ENCODE measurements around the gene FBXO47. TPM values are rescaled to one million over a fixed set of nuclear protein-coding genes. Genes with fewer than 3 reads are reported as not detected.

Gene FBXO47
- polyA plus RNA-seq, 3 donors: not detected

DNA sequence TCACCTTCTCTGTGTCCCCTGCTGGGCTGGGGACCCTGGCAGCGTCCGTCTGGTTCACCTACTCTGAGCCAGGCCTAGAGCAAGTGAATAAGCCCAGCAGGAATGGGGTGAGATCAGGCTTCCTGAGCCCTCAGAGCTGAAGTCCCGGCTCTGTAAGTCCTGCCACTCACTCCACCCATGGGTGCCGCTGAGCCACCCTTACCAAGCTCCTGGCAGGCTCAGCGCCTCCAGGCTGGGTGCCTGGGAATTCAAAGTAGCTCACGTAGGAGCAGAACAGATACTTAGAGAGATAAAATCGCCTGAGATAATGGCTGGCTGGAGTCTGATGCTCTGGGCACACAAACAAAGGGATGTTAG lies 51.6 kb downstream of the FBXO47 start:
- Histone ChIP-seq H3K9ac (ENCODE audit: insufficient read depth, low read length, poor library complexity, severe bottlenecking) (no peak overlapping the region), H4K20me1 (ENCODE audit: insufficient read depth, low read length) (peaks cover 97% of the 10 kb centered on the region), H3K4me3 (replicated peaks in 1 of 3; ENCODE audit: low read depth in 2 of 3, low read length in 3 of 3) (no peak overlapping the region), H3K36me3 (replicated peaks in 1 of 2; ENCODE audit: control insufficient read depth in 1 of 2, insufficient read depth in 2 of 2, low read length in 2 of 2) (peaks cover 95 to 100% of the 10 kb centered on the region in 2 donors), H3K9me3 (replicated peaks in 1 of 2; ENCODE audit: control insufficient read depth in 1 of 2, insufficient read depth in 1 of 2, low read length in 2 of 2) (no peaks in the 10 kb centered on the region), H3K79me2 (ENCODE audit: insufficient read depth, low read length) (peaks cover 24% of the 10 kb centered on the region), H3K27ac (ENCODE audit: low read depth in 1 of 2, low read length in 2 of 2) (no peak overlapping the region), H3K4me2 (replicated peaks; ENCODE audit: extremely low read depth, low read length, poor library complexity, severe bottlenecking) (no peak overlapping the region), H3K27me3 (ENCODE audit: control insufficient read depth in 2 of 2, insufficient read depth in 2 of 2, low read length in 2 of 2) (no peaks in the 10 kb centered on the region), H3K4me1 (ENCODE audit: control insufficient read depth in 1 of 2, insufficient read depth in 2 of 2, low read length in 2 of 2) (no peaks in the 10 kb centered on the region), H2AFZ (ENCODE audit: insufficient read depth, low read depth, low read length, poor library complexity, severe bottlenecking) (no peak overlapping the region)
- Mint-ChIP-seq H3K27me3 (ENCODE audit: low read depth in 3 of 3) (peaks cover 0 to 4% (median 0%) of the 10 kb centered on the region in 3 donors), H3K36me3 (peaks cover 74 to 100% of the 10 kb centered on the region in 2 donors), H3K27ac (peak overlapping the region in 3 of 7 donors; percentile 50 to 58 (median 57)), H3K4me3 (no peak overlapping the region), H3K9me3 (no peaks in the 10 kb centered on the region), H3K4me1 (peaks cover 8% of the 10 kb centered on the region)
- WGBS (ENCODE audit: insufficient coverage): 100% methylated on average over 5 of the region's 7 CpGs
- DNase-seq: no peak
- TF ChIP-seq, protein P1, sequence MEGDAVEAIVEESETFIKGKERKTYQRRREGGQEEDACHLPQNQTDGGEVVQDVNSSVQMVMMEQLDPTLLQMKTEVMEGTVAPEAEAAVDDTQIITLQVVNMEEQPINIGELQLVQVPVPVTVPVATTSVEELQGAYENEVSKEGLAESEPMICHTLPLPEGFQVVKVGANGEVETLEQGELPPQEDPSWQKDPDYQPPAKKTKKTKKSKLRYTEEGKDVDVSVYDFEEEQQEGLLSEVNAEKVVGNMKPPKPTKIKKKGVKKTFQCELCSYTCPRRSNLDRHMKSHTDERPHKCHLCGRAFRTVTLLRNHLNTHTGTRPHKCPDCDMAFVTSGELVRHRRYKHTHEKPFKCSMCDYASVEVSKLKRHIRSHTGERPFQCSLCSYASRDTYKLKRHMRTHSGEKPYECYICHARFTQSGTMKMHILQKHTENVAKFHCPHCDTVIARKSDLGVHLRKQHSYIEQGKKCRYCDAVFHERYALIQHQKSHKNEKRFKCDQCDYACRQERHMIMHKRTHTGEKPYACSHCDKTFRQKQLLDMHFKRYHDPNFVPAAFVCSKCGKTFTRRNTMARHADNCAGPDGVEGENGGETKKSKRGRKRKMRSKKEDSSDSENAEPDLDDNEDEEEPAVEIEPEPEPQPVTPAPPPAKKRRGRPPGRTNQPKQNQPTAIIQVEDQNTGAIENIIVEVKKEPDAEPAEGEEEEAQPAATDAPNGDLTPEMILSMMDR (IDR thresholded peaks at IDR 0.05): no peak
- intact Hi-C loops (cut with micrococcal nuclease): no loop called here

DNA sequence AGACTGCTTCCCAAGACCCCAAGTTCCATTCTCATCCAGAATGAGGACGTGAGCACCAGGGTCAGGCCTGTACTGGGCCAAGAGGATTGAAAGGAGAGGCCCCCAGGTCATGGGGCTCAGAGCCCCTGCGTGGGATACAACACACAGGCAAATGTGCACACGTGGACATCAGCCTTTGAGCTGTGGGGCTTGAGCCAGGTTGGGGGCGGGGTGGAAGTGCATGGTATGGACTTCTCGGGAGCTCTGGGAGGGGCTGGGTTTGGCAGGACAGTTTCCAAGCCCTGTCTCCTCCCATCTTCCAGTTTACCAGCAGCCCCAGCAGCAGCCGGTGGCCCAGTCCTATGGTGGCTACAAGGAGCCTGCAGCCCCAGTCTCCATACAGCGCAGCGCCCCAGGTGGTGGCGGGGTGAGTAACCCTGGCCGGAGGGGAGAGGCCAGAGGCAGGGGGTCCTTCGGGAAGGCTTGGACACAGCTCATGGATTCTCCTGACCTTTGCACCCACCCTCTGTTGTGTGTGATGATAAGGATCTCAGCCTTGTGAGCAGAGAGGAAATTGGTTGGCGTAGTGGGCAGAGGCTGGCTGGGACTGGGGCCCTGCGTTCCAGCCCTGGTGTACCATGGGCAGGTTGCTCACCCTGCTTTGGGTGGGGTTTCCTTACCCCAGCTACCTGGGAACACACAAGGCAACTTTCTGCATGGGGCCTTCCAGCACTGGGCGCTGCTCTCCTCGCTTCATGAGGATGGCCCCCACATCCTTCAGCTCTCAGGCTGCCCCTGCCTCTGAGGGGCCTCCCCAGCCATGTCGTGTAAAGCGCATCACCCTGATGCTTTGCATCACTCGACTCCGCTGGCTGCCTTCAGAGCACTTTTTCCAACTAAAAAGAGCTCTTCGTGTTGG lies 52.2 kb downstream of the FBXO47 start:
- Histone ChIP-seq H3K4me1 (ENCODE audit: control insufficient read depth in 1 of 2, insufficient read depth in 2 of 2, low read length in 2 of 2) (no peaks in the 10 kb centered on the region), H4K20me1 (ENCODE audit: insufficient read depth, low read length) (peaks cover 97% of the 10 kb centered on the region), H3K27me3 (ENCODE audit: control insufficient read depth in 2 of 2, insufficient read depth in 2 of 2, low read length in 2 of 2) (no peaks in the 10 kb centered on the region), H3K27ac (ENCODE audit: low read depth in 1 of 2, low read length in 2 of 2) (no peak overlapping the region), H3K4me3 (replicated peaks in 1 of 3; ENCODE audit: low read depth in 2 of 3, low read length in 3 of 3) (no peak overlapping the region), H3K9me3 (replicated peaks in 1 of 2; ENCODE audit: control insufficient read depth in 1 of 2, insufficient read depth in 1 of 2, low read length in 2 of 2) (no peaks in the 10 kb centered on the region), H3K79me2 (ENCODE audit: insufficient read depth, low read length) (peaks cover 30% of the 10 kb centered on the region), H3K4me2 (replicated peaks; ENCODE audit: extremely low read depth, low read length, poor library complexity, severe bottlenecking) (no peak overlapping the region), H3K9ac (ENCODE audit: insufficient read depth, low read length, poor library complexity, severe bottlenecking) (no peak overlapping the region), H2AFZ (ENCODE audit: insufficient read depth, low read depth, low read length, poor library complexity, severe bottlenecking) (no peak overlapping the region), H3K36me3 (replicated peaks in 1 of 2; ENCODE audit: control insufficient read depth in 1 of 2, insufficient read depth in 2 of 2, low read length in 2 of 2) (peaks cover 93 to 100% of the 10 kb centered on the region in 2 donors)
- Mint-ChIP-seq H3K27me3 (ENCODE audit: low read depth in 3 of 3) (peaks cover 0 to 4% (median 0%) of the 10 kb centered on the region in 3 donors), H3K27ac (peak overlapping the region in 2 of 7 donors; percentile 50 to 58), H3K9me3 (no peaks in the 10 kb centered on the region), H3K4me1 (peaks cover 3% of the 10 kb centered on the region), H3K36me3 (peaks cover 72 to 100% of the 10 kb centered on the region in 2 donors), H3K4me3 (no peak overlapping the region)
- no peak for DNase-seq
- intact Hi-C loops (cut with micrococcal nuclease): loop anchor here in 1 of 2 donors (5.0 kb wide), 1 partner anchor 47 kb away; no protein-coding TSS in a partner anchor
- TF ChIP-seq, protein P1 (IDR thresholded peaks at IDR 0.05): no peak
- WGBS (ENCODE audit: insufficient coverage): 93% methylated on average over 12 of the region's 20 CpGs

Data from CD14-positive monocyte (primary cell).